Common myeloid progenitor, CD34-positive (primary cell): ENCODE data around the gene RNF166.

Source experiments
- CTCF ChIA-PET: fragments of 350-600 bp; sonication (Branson Sonifier 250); formaldehyde crosslinking; loops from one replicate; lab custom pipeline; 2021; ENCODE audit warnings: antibody characterized with exemption; lab: Charles Lee
- POLR2A ChIA-PET: fragments of 350-600 bp; sonication (Branson Sonifier 250); formaldehyde crosslinking; loops from one replicate; lab custom pipeline; 2021; ENCODE audit warnings: antibody characterized with exemption; lab: Charles Lee
- DNase-seq, 3 donors: peaks; one replicate each; pipeline versions ENCODE4 v3.0.0 to v3.0.0-alpha.2; 2013
- H3K27ac ChIP-seq, 2 experiments: 1 replicate in 1 of 2; 2 replicates in 1 of 2; pipeline ENCODE4 v1.7.0; 2013; ENCODE audit warnings: inconsistent platforms in 2 of 2, low read length in 2 of 2, mild to moderate bottlenecking in 2 of 2, low read depth in 1 of 2, moderate library complexity in 1 of 2; ENCODE audit not compliant: severe bottlenecking in 2 of 2, insufficient read depth in 1 of 2, poor library complexity in 1 of 2
- H3K27me3 ChIP-seq, 5 experiments: replicated peaks in 2 of 5; 1 replicate in 3 of 5; 2 replicates in 2 of 5; pipeline versions ENCODE4 v1.6.1 to v1.7.0; 2013; ENCODE audit warnings: low read length in 4 of 5, mild to moderate bottlenecking in 2 of 5, moderate library complexity in 2 of 5, inconsistent platforms in 1 of 5; ENCODE audit not compliant: insufficient read depth in 5 of 5, control insufficient read depth in 4 of 5
- H3K36me3 ChIP-seq, 4 experiments: 1 replicate in 2 of 4; 2 replicates in 2 of 4; pipeline versions ENCODE4 v1.6.1 to v1.7.0; 2013; ENCODE audit warnings: low read length in 3 of 4, control low read depth in 1 of 4, mild to moderate bottlenecking in 1 of 4; ENCODE audit not compliant: control insufficient read depth in 4 of 4, insufficient read depth in 4 of 4
- H3K4me1 ChIP-seq, 4 experiments: 1 replicate in 3 of 4; 2 replicates in 1 of 4; pipeline versions ENCODE4 v1.6.1 to v1.7.1; 2013; ENCODE audit warnings: low read length in 3 of 4, mild to moderate bottlenecking in 3 of 4, control low read depth in 1 of 4, inconsistent platforms in 1 of 4, moderate library complexity in 1 of 4; ENCODE audit not compliant: control insufficient read depth in 4 of 4, insufficient read depth in 4 of 4; ENCODE audit errors: control extremely low read depth in 1 of 4
- H3K4me3 ChIP-seq, 7 experiments: 1 replicate in 4 of 7; 2 replicates in 3 of 7; pipeline versions ENCODE4 v1.5.1 to v1.7.0; 2013; ENCODE audit warnings: mild to moderate bottlenecking in 7 of 7, low read length in 6 of 7, moderate library complexity in 6 of 7, inconsistent platforms in 2 of 7, low read depth in 2 of 7, control low read depth in 1 of 7; ENCODE audit not compliant: insufficient read depth in 4 of 7, control insufficient read depth in 1 of 7; ENCODE audit errors: extremely low read depth in 1 of 7
- H3K9me3 ChIP-seq, 5 experiments: 1 replicate in 4 of 5; 2 replicates in 1 of 5; pipeline versions ENCODE4 v1.6.1 to v1.7.1; 2013; ENCODE audit warnings: low read length in 4 of 5, mild to moderate bottlenecking in 2 of 5, inconsistent platforms in 1 of 5, low read depth in 1 of 5, moderate library complexity in 1 of 5; ENCODE audit not compliant: control insufficient read depth in 4 of 5, insufficient read depth in 2 of 5; ENCODE audit errors: control extremely low read depth in 1 of 5
- WGBS: methylation state at CpG from one replicate; pipeline ENCODE4 v1.1.5; 2013; ENCODE audit not compliant: insufficient coverage; 5-methylcytosine and 5-hydroxymethylcytosine counted together

RNF166 gene

GRCh38 chr16:88735121-88735520 is 28.9 kb upstream of the RNF166 start:
- ChIA-PET POLR2A (no interaction called here), CTCF (interaction anchor here (1.2 to 5.1 kb wide), 6 partner anchors 12 to 123 kb away, joined by 3 to 43 read pairs (median 6); partner anchors contain the start of gene APRT)
- Histone ChIP-seq H3K36me3 (peaks cover 13 to 97% (median 73%) of the 10 kb centered on the region in 4 experiments), H3K4me3 (no peak overlapping the region), H3K27me3 (no peaks in the 10 kb centered on the region), H3K9me3 (no peaks in the 10 kb centered on the region), H3K4me1 (peaks cover 0 to 4% (median 3%) of the 10 kb centered on the region in 4 experiments), H3K27ac (no peak overlapping the region)
- DNase-seq, result no peak
- 100% methylated on average over 12 of the region's 16 CpGs for WGBS

- H3K36me3 ChIP-seq, result peaks cover 11 to 94% (median 73%) of the 10 kb centered on the region in 4 experiments
- no peak overlapping the region for H3K4me3 ChIP-seq
- no peaks in the 10 kb centered on the region for H3K27me3 ChIP-seq
- DNase-seq, result no peak
- WGBS, result 100% methylated on average over 14 of the region's 23 CpGs
- POLR2A ChIA-PET, result no interaction called here
- H3K27ac ChIP-seq, result no peak overlapping the region
- H3K9me3 ChIP-seq, result no peaks in the 10 kb centered on the region
- peaks cover 0 to 4% (median 3%) of the 10 kb centered on the region in 4 experiments for H3K4me1 ChIP-seq
- CTCF ChIA-PET, result interaction anchor here (1.2 to 5.1 kb wide), 6 partner anchors 12 to 76 kb away, joined by 3 to 43 read pairs (median 7); partner anchors contain the start of gene APRT
Measured at GRCh38 chr16:88734361-88734728, 28.1 kb upstream of the RNF166 start.

- H3K9me3 ChIP-seq, result no peaks in the 10 kb centered on the region
Measured at GRCh38 chr16:88733630-88734360, 27.6 kb upstream of the RNF166 start.

GRCh38 chr16:88732961-88733294 is 26.7 kb upstream of the RNF166 start:
- 93% methylated on average over 12 of the region's 13 CpGs for WGBS
- no peak for DNase-seq
- Histone ChIP-seq H3K27ac (no peak overlapping the region), H3K9me3 (no peaks in the 10 kb centered on the region), H3K27me3 (no peaks in the 10 kb centered on the region), H3K4me1 (peaks cover 0 to 4% (median 3%) of the 10 kb centered on the region in 4 experiments), H3K4me3 (no peak overlapping the region), H3K36me3 (peaks cover 13 to 83% (median 68%) of the 10 kb centered on the region in 4 experiments)
- ChIA-PET POLR2A (no interaction called here), CTCF (interaction anchor here (1.8 to 5.1 kb wide), 2 partner anchors 13 to 14 kb away, joined by 7 to 43 read pairs; no protein-coding TSS in a partner anchor)

More at GRCh38 chr16:88733630-88734360, 27.6 kb upstream of the RNF166 start:
- no peak overlapping the region for H3K27ac ChIP-seq
- no peak for DNase-seq
- no peak overlapping the region for H3K4me3 ChIP-seq
- CTCF ChIA-PET, result interaction anchor here (1.2 to 5.1 kb wide), 4 partner anchors 13 to 77 kb away, joined by 3 to 43 read pairs (median 7); partner anchors contain the start of gene APRT
- H3K4me1 ChIP-seq, result peaks cover 0 to 4% (median 3%) of the 10 kb centered on the region in 4 experiments
- H3K27me3 ChIP-seq, result no peaks in the 10 kb centered on the region
- POLR2A ChIA-PET, result no interaction called here
- peaks cover 11 to 88% (median 71%) of the 10 kb centered on the region in 4 experiments for H3K36me3 ChIP-seq
- WGBS, result 98% methylated on average over 24 of the region's 27 CpGs

- Histone ChIP-seq H3K4me3 (no peak overlapping the region), H3K4me1 (no peaks in the 10 kb centered on the region), H3K27ac (no peak overlapping the region), H3K27me3 (no peaks in the 10 kb centered on the region), H3K36me3 (peaks cover 15 to 83% (median 68%) of the 10 kb centered on the region in 4 experiments), H3K9me3 (no peaks in the 10 kb centered on the region)
- DNase-seq, result no peak
- ChIA-PET CTCF (interaction anchor here (1.8 kb wide), 1 partner anchor 13 kb away, joined by 7 read pairs; no protein-coding TSS in a partner anchor), POLR2A (no interaction called here)
- 90% methylated on average over 29 of the region's 30 CpGs for WGBS
Measured at GRCh38 chr16:88732172-88732960, 26.2 kb upstream of the RNF166 start.

GRCh38 chr16:88731699-88732098 is 25.5 kb upstream of the RNF166 start:
- CTCF ChIA-PET, result no interaction called here
- Histone ChIP-seq H3K27me3 (no peaks in the 10 kb centered on the region), H3K4me3 (no peak overlapping the region), H3K9me3 (no peaks in the 10 kb centered on the region), H3K36me3 (peaks cover 15 to 84% (median 70%) of the 10 kb centered on the region in 4 experiments), H3K4me1 (no peaks in the 10 kb centered on the region), H3K27ac (no peak overlapping the region)
- no peak for DNase-seq
- POLR2A ChIA-PET, result no interaction called here
- WGBS, result 91% methylated on average over 6 of the region's 15 CpGs
